Neural cell (in vitro differentiated cells): Measurements from ENCODE around the gene NPFFR1. TPM values are rescaled to one million over a fixed set of nuclear protein-coding genes. Genes with fewer than 3 reads are reported as not detected.

Experiments
- H2AFZ ChIP-seq: fragments of 200-600, 300-800 bp; sonication (generic), shearing (Covaris generic); 2 replicates; pipeline ENCODE4 v1.6.0; 2014; ENCODE audit warnings: low read depth, mild to moderate bottlenecking, antibody characterized with exemption, low read length, moderate library complexity
- H3F3A ChIP-seq: fragments of 200-600 bp; shearing (Covaris generic); 2 replicates; pipeline ENCODE4 v1.6.1; 2016; ENCODE audit warnings: mild to moderate bottlenecking, moderate library complexity, mixed read lengths, antibody characterized with exemption, low read length; ENCODE audit not compliant: insufficient read depth, poor library complexity, severe bottlenecking
- H3K27ac ChIP-seq: fragments of 200-600, 300-800 bp; sonication (generic), shearing (Covaris generic); 2 replicates; pipeline ENCODE4 v1.5.1; 2014; ENCODE audit warnings: mild to moderate bottlenecking, low read length, moderate library complexity
- H3K27me3 ChIP-seq: fragments of 300-800, 200-600 bp; sonication (generic), shearing (Covaris generic); 2 replicates; pipeline ENCODE4 v1.6.0; 2014; ENCODE audit warnings: mild to moderate bottlenecking, low read depth, low read length, moderate library complexity; ENCODE audit not compliant: insufficient read depth
- H3K36me3 ChIP-seq: fragments of 300-800, 200-600 bp; sonication (generic), shearing (Covaris generic); 2 replicates; pipeline ENCODE4 v1.5.1; 2014; ENCODE audit warnings: mild to moderate bottlenecking, antibody characterized with exemption, low read length, moderate library complexity; ENCODE audit not compliant: insufficient read depth
- H3K4me2 ChIP-seq: fragments of 300-800, 200-600 bp; sonication (generic), shearing (Covaris generic); 2 replicates; pipeline ENCODE4 v1.6.0; 2014; ENCODE audit warnings: mild to moderate bottlenecking, low read length
- H3K4me3 ChIP-seq: fragments of 300-800, 200-600 bp; sonication (generic), shearing (Covaris generic); 2 replicates; pipeline ENCODE4 v1.5.1; 2014; ENCODE audit warnings: mild to moderate bottlenecking, low read length, moderate library complexity
- H3K79me2 ChIP-seq: fragments of 200-600 bp; shearing (Covaris generic); replicated peaks from 2 replicates; pipeline ENCODE4 v1.6.0; 2014; ENCODE audit warnings: mild to moderate bottlenecking, low read length, moderate library complexity; ENCODE audit not compliant: insufficient read depth
- H3K9ac ChIP-seq: fragments of 300-800, 200-600 bp; sonication (generic), shearing (Covaris generic); 2 replicates; pipeline ENCODE4 v1.6.1; 2016; ENCODE audit warnings: mild to moderate bottlenecking, low read length, mixed read lengths
- H3K9me2 ChIP-seq: fragments of 200-600 bp; shearing (Covaris generic); 2 replicates; pipeline ENCODE4 v1.6.1; 2016; ENCODE audit warnings: mild to moderate bottlenecking, low read length, mixed read lengths; ENCODE audit not compliant: insufficient read depth
- H3K9me3 ChIP-seq: fragments of 200-600, 300-800 bp; sonication (generic), shearing (Covaris generic); 2 replicates; pipeline ENCODE4 v1.6.1; 2016; ENCODE audit warnings: mild to moderate bottlenecking, mixed run types, low read length, moderate library complexity, mixed read lengths
- H4K20me1 ChIP-seq: fragments of 200-600 bp; shearing (Covaris generic); 2 replicates; pipeline ENCODE4 v1.6.1; 2016; ENCODE audit warnings: mild to moderate bottlenecking, mixed run types; ENCODE audit not compliant: insufficient read depth
- EP300 ChIP-seq: fragments of 450-650 bp; conservative IDR thresholded peaks from 2 replicates; pipeline ENCODE4 v1.6.1; 2014; ENCODE audit warnings: antibody characterized with exemption, mild to moderate bottlenecking, moderate library complexity; ENCODE audit not compliant: poor library complexity, severe bottlenecking
- EZH2 ChIP-seq: fragments of 200-600, 300-800 bp; shearing (Covaris generic), sonication (generic); IDR thresholded peaks from 2 replicates; pipeline ENCODE4 v1.6.1; 2014; ENCODE audit warnings: antibody characterized with exemption, low read length, borderline replicate concordance, mild to moderate bottlenecking; ENCODE audit not compliant: insufficient read depth, poor library complexity, severe bottlenecking
- MXI1 ChIP-seq: fragments of 450-650 bp; conservative IDR thresholded peaks from 2 replicates; pipeline ENCODE4 v1.6.1; 2014; ENCODE audit warnings: antibody characterized with exemption, mild to moderate bottlenecking; ENCODE audit not compliant: poor library complexity, severe bottlenecking
- POLR2AphosphoS5 ChIP-seq: IDR thresholded peaks from 2 replicates; pipeline ENCODE4 v1.6.1; 2012
- RAD21 ChIP-seq: fragments of 450-650 bp; conservative IDR thresholded peaks from 2 replicates; pipeline ENCODE4 v1.6.1; 2014; ENCODE audit warnings: antibody characterized with exemption, mild to moderate bottlenecking, moderate library complexity
- SMC3 ChIP-seq: fragments of 450-650 bp; conservative IDR thresholded peaks from 2 replicates; pipeline ENCODE4 v1.6.1; 2014; ENCODE audit warnings: antibody characterized with exemption, mild to moderate bottlenecking, moderate library complexity; ENCODE audit not compliant: poor library complexity
- TAF1 ChIP-seq: IDR thresholded peaks from 2 replicates; pipeline ENCODE4 v1.6.1; 2012; ENCODE audit warnings: low read depth
- polyA plus RNA-seq: library from polyadenylated mRNA; depleted of rRNA; stranded (reverse); fragments of >200 nt; gene quantifications from 2 replicates; pipeline ENCODE4 v1.2.3, GENCODE V29; 2014
- TF ChIP-seq, protein P1 (sequence below): IDR thresholded peaks from 2 replicates; pipeline ENCODE4 v1.6.1; 2012; ENCODE audit warnings: borderline replicate concordance

The NPFFR1 gene
- polyA plus RNA-seq, 1 donor from 2014 or later: 0.07 TPM

- Histone ChIP-seq H3K36me3 (no peaks in the 10 kb centered on the region), H3F3A (no peaks in the 10 kb centered on the region), H3K9ac (no peak overlapping the region), H3K79me2 (no peaks in the 10 kb centered on the region), H3K9me3 (no peaks in the 10 kb centered on the region), H4K20me1 (no peaks in the 10 kb centered on the region), H2AFZ (no peak overlapping the region), H3K27me3 (no peaks in the 10 kb centered on the region), H3K27ac (no peak overlapping the region), H3K9me2 (no peaks in the 10 kb centered on the region), H3K4me2 (no peak overlapping the region), H3K4me3 (no peak overlapping the region)
- TF ChIP-seq SMC3: no peak
- TF ChIP-seq RAD21: no peak
- TF ChIP-seq, protein P1, sequence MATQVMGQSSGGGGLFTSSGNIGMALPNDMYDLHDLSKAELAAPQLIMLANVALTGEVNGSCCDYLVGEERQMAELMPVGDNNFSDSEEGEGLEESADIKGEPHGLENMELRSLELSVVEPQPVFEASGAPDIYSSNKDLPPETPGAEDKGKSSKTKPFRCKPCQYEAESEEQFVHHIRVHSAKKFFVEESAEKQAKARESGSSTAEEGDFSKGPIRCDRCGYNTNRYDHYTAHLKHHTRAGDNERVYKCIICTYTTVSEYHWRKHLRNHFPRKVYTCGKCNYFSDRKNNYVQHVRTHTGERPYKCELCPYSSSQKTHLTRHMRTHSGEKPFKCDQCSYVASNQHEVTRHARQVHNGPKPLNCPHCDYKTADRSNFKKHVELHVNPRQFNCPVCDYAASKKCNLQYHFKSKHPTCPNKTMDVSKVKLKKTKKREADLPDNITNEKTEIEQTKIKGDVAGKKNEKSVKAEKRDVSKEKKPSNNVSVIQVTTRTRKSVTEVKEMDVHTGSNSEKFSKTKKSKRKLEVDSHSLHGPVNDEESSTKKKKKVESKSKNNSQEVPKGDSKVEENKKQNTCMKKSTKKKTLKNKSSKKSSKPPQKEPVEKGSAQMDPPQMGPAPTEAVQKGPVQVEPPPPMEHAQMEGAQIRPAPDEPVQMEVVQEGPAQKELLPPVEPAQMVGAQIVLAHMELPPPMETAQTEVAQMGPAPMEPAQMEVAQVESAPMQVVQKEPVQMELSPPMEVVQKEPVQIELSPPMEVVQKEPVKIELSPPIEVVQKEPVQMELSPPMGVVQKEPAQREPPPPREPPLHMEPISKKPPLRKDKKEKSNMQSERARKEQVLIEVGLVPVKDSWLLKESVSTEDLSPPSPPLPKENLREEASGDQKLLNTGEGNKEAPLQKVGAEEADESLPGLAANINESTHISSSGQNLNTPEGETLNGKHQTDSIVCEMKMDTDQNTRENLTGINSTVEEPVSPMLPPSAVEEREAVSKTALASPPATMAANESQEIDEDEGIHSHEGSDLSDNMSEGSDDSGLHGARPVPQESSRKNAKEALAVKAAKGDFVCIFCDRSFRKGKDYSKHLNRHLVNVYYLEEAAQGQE: no peak
- no peak for TF ChIP-seq POLR2AphosphoS5
Observed at GRCh38 chr10:70312249-70312648, 28.4 kb upstream of the NPFFR1 start.

GRCh38 chr10:70311698-70312097 is 27.9 kb upstream of the NPFFR1 start:
- no peaks in the 10 kb centered on the region for H3K9me2 ChIP-seq
- no peaks in the 10 kb centered on the region for H4K20me1 ChIP-seq
- H3F3A ChIP-seq: no peaks in the 10 kb centered on the region
- no peaks in the 10 kb centered on the region for H3K79me2 ChIP-seq
- no peak for TF ChIP-seq TAF1
- no peak for TF ChIP-seq POLR2AphosphoS5
- no peak for TF ChIP-seq RAD21
- TF ChIP-seq, protein P1: no peak
- TF ChIP-seq SMC3: no peak
- no peak for TF ChIP-seq EZH2
- no peak for TF ChIP-seq MXI1
- TF ChIP-seq EP300: no peak
- no peak overlapping the region for H2AFZ ChIP-seq
- no peak overlapping the region for H3K9ac ChIP-seq
- no peaks in the 10 kb centered on the region for H3K27me3 ChIP-seq
- H3K9me3 ChIP-seq: no peaks in the 10 kb centered on the region
- H3K4me3 ChIP-seq: no peak overlapping the region
- H3K36me3 ChIP-seq: no peaks in the 10 kb centered on the region
- no peak overlapping the region for H3K4me2 ChIP-seq
- H3K27ac ChIP-seq: no peak overlapping the region
